GM10266 (cell line): Measurements from ENCODE around the gene TCERG1L.
"Not testable (repeated sequence)": the region's sequence is repeated elsewhere in the genome, so short reads cannot be mapped to it uniquely, and the experiment has no call there.

Experiments
- DNase-seq: peaks from one replicate; pipeline ENCODE4 v3.0.0; 2012; ENCODE audit errors: extremely low spot score
- CTCF ChIP-seq: IDR thresholded peaks from 2 replicates; pipeline ENCODE4 v1.5.1; 2012; ENCODE audit warnings: mild to moderate bottlenecking, low read depth; ENCODE audit not compliant: control insufficient read depth, insufficient read depth; ENCODE audit errors: missing control alignments

TCERG1L gene

GRCh38 chr10:131178521-131179331 is 132.8 kb downstream of the TCERG1L start:
- no peak for DNase-seq
- TF ChIP-seq CTCF: no peak

GRCh38 chr10:131177431-131178327 is 133.8 kb downstream of the TCERG1L start:
- no peak for TF ChIP-seq CTCF
- no peak for DNase-seq

GRCh38 chr10:131176907-131177306 is 134.6 kb downstream of the TCERG1L start:
- no peak for DNase-seq
- no peak for TF ChIP-seq CTCF

GRCh38 chr10:131176324-131176723 is 135.2 kb downstream of the TCERG1L start:
- DNase-seq: not testable (repeated sequence)

- TF ChIP-seq CTCF: no peak
- DNase-seq: no peak
These were observed 135.6 kb downstream of the TCERG1L start for GRCh38 chr10:131175891-131176290.

GRCh38 chr10:131174651-131175540 is 136.6 kb downstream of the TCERG1L start:
- TF ChIP-seq CTCF: no peak
- DNase-seq: no peak

GRCh38 chr10:131174211-131174565 is 137.3 kb downstream of the TCERG1L start:
- TF ChIP-seq CTCF: no peak
- DNase-seq: no peak
